ENCODE data around the gene FKBP1B.
"Not testable (repeated sequence)": the region's sequence is repeated elsewhere in the genome, so short reads cannot be mapped to it uniquely, and the experiment has no call there.

Gene FKBP1B

DNA sequence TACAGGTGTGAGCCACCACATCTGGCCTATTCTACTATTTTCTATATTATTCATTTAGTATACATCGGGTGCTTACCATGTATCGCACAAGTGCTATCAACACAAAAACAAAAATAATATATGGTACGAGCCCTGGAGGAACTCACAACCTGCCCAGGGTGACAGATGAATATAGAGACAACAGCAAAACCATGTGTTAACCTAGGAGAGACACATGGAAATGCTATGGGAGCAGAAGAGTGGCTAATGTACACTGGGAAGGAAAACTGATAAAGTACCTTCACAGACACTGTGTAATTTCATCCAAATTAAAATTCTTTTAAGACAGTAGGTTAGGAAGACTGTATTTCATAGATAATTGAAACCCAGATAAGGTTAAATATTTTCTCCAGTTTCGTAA, 22.7 kb downstream of the FKBP1B start:
- no peak for DNase-seq (ENCODE audit: low read depth)

DNA sequence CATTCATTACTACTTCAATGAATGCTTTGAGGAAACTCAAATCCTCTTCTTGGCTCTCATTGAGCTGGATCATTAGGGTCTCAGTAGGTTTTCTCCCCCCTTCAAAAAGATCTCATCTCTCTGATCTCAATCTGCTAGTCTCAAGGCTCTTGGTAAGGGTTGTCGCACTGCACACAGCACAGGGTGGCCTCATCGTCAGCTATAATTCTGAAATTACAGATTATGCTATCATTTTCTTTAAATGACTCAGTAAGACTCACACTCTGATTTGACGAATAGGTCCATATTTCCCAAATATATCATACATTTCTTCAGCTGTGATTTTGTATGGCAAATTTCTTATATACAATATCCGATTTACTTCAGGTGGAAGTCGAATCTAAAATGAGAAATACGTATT, 24.3 kb downstream of the FKBP1B start:
- DNase-seq (ENCODE audit: low read depth) = no peak

DNA sequence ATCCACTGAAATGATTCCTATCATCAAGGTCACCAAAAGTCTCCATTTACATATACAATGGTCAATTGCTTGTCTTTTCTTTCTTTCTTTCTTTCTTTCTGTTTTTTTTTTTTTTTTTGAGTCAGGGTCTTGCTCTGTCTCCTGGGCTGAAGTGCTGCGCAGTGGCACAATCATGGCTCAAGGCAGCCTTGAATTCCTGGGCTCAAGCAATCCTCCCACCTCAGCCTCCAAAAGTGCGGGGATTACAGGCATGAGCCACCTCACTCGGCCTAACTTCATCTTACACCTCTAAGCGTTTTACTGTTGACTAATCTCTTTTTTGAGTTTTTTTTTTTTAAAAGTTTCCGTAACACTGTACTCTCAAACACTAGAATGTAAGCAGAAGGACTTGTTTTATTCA, 25.7 kb downstream of the FKBP1B start:
- no peak for DNase-seq (ENCODE audit: low read depth)

- peak; percentile 99 for DNase-seq (ENCODE audit: low read depth)
Observed at GRCh38 chr2:24075915-24076848, 26.6 kb downstream of the FKBP1B start, which contains the start of gene SF3B6. TSS of gene SF3B6 (minus strand) at chr2:24076326. CDS start at chr2:24076229, 97 bp downstream.

GRCh38 chr2:24076849-24077534, 27.5 kb downstream of the FKBP1B start:
- no peak for DNase-seq (ENCODE audit: low read depth)

DNA sequence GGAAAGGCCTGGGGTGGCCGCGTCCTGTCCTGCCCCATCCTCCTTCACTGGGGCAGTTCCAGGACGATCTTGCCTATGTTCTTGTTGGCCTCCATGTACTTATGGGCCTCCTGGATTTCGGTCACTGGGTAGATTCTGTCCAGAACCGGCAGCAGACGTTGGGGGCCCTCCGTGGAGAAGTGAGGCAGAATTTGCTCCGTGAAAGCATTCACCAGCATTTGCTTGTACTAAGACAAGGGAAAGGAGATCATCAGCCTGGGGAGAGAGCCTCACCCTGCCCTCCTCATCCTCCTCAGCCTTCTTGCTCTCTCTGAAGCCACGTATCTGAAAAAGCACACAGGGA, 28.0 kb downstream of the FKBP1B start:
- DNase-seq (ENCODE audit: low read depth) = no peak

- no peak for DNase-seq (ENCODE audit: low read depth)
Observed at GRCh38 chr2:24077879-24078278, 28.3 kb downstream of the FKBP1B start.

GRCh38 chr2:24080701-24081100, 31.2 kb downstream of the FKBP1B start:
- DNase-seq (ENCODE audit: low read depth) = no peak

- DNase-seq (ENCODE audit: low read depth) = no peak
Observed at GRCh38 chr2:24082787-24083566, 33.4 kb downstream of the FKBP1B start.

DNA sequence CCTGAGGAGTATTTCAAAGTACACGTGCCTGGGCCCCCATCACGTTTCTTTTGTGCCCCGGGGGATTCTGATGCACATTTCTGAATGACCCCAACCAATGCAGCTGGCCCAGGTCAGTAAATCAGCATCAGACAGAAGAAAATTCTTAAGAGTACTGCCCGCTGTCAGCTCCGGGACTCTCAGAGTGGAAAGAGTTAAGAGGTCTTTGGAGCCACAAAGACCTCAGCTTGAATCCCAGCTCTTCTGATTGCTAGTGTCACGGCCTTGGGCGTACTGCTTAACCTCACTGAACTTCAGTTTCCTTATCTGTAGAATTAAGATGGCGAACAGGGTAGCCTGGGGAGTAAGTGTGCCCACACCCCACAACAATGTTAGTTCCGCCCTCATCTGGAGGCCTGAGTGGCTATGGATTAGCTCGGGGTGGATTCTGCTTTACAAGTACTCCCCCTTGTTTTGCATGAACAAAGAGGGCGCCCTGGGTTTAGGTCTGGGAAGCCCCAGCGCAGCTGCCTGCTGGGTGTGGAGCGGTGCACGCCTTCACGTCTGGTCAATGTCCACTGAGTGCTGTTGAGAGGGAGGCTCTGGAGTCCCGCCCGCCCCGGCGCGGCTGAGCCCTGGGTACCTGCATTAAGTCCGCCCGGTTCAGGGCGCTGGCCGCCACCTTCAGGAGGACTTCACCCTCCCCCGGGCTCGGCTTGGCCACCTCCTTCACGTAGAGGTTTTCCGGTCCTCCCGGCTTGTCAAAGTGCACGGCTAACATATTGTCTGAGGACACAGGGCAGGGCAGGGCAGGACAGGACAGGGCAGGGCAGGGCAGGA, 34.2 kb downstream of the FKBP1B start:
- peak; percentile 82 for DNase-seq (ENCODE audit: low read depth)

- peak; percentile 81 for DNase-seq (ENCODE audit: low read depth)
Observed at GRCh38 chr2:24084386-24085199, 35.1 kb downstream of the FKBP1B start, which contains the start of gene TP53I3. TSS of gene TP53I3 (minus strand) at chr2:24084834. CDS start at chr2:24084326, 508 bp downstream.

DNA sequence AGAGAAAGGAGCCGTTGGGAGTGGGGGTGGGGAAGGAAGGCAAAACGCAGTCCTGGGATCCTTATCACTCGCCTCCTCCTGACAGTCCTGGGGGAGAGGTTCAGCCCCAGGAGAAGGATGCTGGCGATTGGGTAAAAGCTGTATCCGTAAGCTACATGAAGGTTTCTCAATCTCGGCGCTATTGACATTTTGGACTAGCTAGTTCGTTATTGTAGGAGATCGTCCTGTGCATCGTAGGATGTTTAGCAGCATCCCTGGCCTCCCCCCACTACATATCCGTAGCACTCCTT, 35.6 kb downstream of the FKBP1B start:
- no peak for DNase-seq (ENCODE audit: low read depth)

- DNase-seq (ENCODE audit: low read depth) = no peak
Observed at GRCh38 chr2:24086241-24086640, 36.7 kb downstream of the FKBP1B start.

DNA sequence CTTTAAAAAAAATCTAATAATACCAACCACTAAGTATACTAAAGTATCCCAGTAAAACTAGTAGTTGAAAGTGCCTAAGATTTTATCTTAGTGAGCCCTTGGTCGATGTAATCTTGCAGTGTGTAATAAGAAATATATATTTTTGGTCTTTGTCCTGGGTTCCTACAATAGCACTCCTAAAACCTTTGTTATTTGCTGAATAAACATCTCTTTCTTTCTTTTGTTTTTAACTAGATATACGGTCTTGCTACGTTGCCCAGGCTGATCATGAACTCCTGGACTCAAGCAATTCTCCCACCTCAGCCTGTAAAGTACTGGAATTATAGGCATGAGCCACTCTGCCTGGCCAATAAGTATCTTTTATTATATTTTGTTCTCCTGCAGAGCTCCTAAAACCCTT, 37.5 kb downstream of the FKBP1B start:
- no peak for DNase-seq (ENCODE audit: low read depth)

DNA sequence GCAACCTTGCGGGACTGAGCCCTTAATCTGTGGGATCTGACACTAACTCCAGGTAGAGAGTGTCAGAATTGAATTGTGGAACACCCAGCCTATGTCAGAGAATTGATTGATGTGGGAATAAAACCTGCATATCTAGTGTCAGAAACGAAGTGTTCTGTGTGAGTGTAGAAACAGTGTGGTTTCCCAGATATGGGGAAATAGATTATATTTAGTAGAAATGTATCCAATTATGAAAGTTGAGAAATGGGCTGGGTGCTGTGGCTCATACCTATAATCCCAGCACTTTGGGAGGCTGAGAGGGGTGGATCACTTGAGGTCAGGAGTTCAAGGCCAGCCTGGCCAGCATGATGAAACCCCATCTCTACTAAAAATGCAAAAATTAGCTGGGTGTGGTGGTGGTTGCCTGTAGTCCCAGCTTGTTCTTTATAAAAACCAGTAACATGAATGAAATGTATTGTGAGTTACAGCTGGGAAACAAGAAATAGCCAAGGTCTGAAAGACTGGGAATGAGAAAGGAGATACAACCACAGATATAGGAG, 39.3 kb downstream of the FKBP1B start:
- DNase-seq (ENCODE audit: low read depth) = no peak

DNA sequence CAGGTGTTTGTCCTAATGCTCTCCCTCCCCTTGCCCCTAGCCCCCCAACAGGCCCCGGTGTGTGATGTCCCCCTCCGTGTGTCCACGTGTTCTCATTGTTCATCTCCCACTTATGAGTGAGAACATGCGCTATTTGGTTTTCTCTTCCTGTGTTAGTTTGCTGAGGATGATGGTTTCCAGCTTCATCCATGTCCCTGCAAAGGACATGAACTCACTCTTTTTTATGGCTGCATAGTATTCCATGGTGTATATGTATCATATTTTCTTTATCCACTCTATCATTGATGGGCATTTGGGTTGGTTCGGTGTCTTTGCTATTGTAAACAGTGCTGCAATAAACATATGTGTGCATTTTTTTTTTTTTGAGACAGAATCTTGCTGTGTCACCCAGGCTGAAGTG, 43.7 kb downstream of the FKBP1B start:
- DNase-seq (ENCODE audit: low read depth) = not testable (repeated sequence)

DNA sequence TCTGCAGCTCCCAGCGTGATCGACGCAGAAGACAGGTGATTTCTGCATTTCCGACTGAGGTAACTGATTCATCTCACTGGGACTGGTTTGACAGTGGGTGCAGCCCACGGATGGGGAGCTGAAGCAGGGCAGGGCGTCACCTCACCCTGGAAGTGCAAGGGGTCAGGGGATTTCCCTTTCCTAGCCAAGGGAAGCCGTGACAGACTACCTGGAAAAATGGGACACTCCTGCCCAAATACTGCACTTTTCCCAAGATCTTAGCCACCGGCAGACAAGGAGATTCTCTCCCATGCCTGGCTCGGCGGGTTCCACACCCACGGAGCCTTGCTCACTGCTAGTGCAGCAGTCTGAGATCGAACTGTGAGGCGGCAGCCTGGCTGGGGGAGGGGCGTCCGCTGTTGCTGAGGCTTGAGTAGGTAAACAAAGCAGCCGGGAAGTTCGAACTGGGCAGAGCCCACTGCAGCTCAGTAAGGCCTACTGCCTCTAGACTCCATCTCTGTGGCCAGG, 45.7 kb downstream of the FKBP1B start:
- DNase-seq (ENCODE audit: low read depth) = not testable (repeated sequence)

GRCh38 chr2:24100732-24101131, 51.2 kb downstream of the FKBP1B start:
- not testable (repeated sequence) for DNase-seq (ENCODE audit: low read depth)

DNA sequence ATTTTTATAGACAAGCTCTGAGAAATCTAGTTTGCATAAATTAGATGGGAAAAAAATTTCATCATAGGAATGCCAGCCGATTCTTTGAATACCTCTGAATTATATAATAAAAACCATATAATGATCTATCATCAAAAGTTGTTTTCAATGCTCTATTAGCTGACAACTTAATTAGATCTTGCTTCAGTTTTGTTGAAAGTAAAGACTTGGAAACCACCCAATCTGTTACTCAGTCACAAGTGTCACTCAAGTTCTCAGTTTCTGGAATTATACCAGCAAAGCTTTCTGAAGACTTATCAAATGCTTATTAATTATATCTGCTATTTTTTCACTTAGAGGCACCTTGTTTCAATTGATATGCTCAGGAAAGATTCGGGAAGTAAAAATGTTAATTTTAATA, 52.5 kb downstream of the FKBP1B start:
- no peak for DNase-seq (ENCODE audit: low read depth)

- DNase-seq (ENCODE audit: low read depth) = no peak
Observed at GRCh38 chr2:24102677-24103076, 53.1 kb downstream of the FKBP1B start.
